LNCAP (cell line): ENCODE data around the gene LILRB1.

ENCODE experiments used
- CTCF ChIP-seq: fragments of 450-650 bp; IDR thresholded peaks from 2 replicates; pipeline ENCODE4 v1.5.1; 2017; ENCODE audit warnings: mild to moderate bottlenecking

The LILRB1 gene

DNA sequence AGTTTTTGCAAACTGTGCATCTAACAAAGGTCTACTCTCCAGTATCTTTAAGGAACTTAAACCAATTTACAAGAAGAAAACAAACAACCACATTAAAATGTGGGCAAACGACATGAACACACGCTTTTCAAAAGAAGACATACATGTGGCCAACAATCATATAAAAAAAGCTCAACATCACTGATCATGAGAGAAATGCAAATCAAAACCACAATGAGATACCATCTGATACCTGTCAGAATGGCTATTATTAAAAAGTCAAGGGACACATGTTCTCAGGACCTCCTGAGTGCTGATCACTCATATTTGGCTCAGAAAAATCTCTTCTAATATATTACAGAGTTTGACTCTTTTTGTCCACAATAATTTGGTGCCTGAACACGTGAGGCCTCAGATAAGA lies 14.2 kb upstream of the LILRB1 start:
- TF ChIP-seq CTCF, result no peak

DNA sequence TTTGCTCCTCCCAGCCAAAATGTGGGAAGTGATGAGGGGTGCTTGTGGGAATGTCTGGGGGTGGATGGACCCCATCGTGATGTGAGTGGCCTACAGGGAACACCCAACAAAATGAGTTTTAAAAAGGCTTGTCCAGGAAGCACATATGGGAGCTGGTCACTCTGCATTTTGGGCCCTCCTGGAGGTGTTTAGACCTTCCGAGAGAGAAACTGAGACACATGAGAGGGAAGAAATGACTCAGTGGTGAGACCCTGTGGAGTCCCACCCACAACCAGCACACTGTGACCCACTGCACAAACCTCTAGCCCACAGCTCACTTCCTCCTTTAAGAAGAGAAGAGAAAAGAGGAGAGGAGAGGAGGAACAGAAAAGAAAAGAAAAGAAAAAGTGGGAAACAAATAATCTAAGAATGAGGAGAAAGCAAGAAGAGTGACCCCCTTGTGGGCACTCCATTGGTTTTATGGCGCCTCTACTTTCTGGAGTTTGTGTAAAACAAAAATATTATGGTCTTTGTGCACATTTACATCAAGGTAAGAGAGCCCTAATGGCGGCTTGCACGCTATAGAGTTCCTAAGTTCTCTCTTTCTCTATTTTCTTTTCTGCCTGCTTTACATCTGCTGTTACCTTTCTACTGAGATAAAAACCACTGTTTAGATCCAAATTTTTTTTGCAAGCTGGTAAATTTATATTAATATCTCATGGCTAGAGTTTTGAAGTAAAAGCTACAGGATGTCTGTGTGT lies 13.3 kb upstream of the LILRB1 start:
- TF ChIP-seq CTCF, result no peak

DNA sequence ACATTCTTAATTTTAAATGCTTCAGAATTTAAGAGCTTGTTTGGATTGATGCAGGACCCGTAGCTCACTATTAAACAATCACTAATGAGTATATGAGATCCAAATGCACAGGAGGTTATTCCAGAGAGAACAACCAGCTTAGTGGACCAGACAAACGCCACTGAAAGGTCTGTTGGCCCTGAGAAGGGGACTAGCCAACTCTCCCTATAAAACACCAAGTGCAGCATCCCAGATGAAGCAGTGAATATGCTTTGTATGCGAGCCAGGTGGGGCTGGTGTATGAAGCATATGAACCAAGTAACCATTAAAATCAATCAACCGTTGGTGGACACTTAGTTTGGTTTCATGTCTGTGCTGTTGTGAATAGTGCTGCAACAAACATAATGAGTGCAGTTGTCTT lies 9.8 kb upstream of the LILRB1 start:
- TF ChIP-seq CTCF, result no peak

DNA sequence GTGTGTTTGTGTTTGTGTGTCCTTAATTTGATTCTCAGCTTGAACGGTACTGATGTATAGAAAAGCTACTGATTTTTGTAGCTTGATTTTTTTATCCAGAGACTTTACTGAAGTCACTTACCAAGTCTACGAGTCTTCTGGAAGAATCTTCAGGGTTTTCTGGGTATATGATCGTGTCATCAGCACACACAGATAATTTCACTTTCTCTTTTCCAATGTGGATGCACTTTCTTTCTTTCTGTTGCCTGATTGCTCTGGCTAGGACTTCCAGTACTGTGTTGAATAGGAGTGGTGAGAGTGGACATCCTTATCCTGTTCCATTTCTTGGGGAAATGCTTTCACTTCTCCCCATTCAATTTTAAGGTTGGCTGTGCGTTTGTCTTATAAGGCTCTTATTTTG lies 7.9 kb upstream of the LILRB1 start:
- TF ChIP-seq CTCF, result no peak

- no peak for TF ChIP-seq CTCF
These were observed 3.5 kb upstream of the LILRB1 start for GRCh38 chr19:54626757-54627156.

DNA sequence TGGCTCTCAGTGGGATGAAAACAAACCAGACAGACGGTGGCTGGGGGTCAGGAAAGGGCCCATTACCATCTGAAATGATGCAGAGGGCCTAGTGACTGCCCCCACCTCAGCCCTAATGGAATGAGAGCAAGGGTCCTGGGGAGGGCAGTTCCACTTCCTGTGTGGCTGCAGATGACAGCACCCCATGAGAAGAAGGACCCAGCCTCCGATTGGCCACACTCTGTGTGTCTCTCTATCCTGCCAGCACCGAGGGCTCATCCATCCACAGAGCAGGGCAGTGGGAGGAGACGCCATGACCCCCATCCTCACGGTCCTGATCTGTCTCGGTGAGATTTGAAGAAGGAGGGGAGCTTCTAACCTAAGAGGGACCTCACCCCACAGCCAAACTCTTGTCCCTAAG lies 498 bp downstream of the LILRB1 start:
- TF ChIP-seq CTCF, result no peak

DNA sequence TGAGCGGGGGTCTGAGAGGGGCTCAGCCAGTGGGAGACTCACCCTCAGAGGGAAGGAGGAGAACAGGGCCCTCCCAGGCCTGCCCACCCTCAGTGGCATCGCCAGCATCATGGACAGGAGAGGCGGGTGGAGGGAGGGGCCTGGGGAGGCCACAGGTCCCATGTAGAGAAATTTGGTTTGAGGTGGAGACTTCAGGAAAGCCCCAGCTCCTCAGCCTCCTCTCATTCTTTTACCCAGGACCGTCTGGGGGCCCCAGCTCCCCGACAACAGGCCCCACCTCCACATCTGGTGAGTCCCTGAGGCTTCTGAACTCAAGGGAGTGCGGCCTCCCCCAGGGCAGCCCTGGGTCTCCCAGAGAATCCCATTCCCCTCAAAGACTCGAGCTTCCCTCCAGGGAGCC lies 3.1 kb downstream of the LILRB1 start:
- TF ChIP-seq CTCF, result no peak

- TF ChIP-seq CTCF, result no peak
These were observed 8.4 kb downstream of the LILRB1 start for GRCh38 chr19:54638683-54639082.
